HG03039 (cell line): ENCODE results near the gene FNBP1.
A peak's percentile ranks its signal among the peaks of the same experiment; 100 is the strongest.
"Not testable (repeated sequence)": the region's sequence is repeated elsewhere in the genome, so short reads cannot be mapped to it uniquely, and the experiment has no call there.

Experiments
- ATAC-seq: cut with Tn5 transposase; IDR thresholded peaks from one replicate; pipeline ENCODE4 v1.9.1; 2021; ENCODE audit warnings: mild to moderate bottlenecking, moderate library complexity; ENCODE audit not compliant: unreplicated experiment

Gene FNBP1

DNA sequence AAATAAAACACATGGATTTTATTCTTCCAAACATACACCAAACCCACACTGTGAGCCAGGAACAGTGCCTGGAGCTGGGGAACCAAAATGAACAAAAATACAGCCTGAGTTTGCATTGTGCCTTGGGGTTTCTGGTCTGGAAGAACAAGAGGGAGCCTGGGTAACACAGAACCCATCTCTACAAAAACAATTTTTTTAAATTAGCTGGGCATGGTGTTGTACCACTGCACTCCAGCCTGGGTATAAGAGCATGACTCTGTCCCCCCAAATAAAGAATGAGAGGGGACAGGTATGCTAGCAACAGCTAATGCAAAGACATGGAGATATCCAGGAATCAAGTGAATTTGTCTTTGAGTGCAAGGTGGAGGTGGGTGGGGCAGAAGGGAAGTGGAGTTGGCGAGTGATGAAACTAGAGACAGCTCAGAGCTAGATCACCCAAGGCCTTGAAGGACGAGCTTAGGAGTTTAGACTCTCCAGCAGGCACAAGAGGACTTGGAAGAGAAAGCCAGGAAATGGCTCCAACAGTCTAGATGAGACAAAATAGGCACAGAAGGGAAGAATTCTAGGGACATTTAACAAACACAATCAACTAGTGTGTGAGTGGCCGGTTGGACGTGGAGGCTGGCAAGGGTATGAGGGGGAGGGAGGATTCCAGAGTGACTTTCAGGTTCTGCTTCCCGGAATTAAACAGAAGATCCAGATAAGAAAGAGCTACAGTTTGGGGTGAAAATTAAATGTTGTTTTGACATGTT is 47.4 kb downstream of the FNBP1 start:
- no peak for ATAC-seq

DNA sequence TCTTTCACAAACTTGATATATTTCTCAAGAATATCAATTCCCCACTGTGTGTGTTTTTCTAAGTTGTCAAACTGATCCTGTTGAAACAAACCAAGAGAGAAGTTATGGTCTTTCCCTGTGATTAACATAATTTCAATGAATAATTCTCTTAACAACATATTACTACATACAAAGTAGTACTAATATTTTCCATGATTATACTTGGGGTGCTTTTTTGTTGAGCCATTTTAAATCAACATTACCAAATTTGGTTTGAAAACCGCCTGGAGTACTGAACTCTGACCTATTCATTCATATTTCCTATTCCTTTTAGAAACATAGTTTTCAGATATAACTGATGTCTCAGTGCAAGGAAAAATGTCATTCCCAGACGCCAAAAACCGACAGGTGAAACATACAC is 48.1 kb downstream of the FNBP1 start:
- no peak for ATAC-seq

DNA sequence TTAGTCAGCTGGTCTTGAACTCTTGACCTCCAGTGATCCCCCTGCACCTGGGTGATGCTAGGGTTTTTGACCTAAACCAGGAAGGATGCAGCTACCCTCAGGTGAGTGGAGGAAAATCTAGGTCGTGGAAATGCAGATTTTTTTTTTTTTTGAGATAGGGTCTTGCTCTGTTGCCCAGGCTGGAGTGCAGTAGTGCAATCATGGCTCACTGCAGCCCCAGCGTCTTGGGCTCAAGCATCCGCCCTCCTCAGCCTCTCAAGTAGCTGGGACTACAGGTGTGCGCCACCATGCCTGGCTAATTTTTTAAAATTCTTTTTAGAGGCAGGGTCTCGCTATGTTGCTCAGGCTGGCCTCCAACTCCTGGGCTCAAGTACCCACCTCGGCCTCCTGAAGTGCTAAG is 51.9 kb downstream of the FNBP1 start:
- not testable (repeated sequence) for ATAC-seq

DNA sequence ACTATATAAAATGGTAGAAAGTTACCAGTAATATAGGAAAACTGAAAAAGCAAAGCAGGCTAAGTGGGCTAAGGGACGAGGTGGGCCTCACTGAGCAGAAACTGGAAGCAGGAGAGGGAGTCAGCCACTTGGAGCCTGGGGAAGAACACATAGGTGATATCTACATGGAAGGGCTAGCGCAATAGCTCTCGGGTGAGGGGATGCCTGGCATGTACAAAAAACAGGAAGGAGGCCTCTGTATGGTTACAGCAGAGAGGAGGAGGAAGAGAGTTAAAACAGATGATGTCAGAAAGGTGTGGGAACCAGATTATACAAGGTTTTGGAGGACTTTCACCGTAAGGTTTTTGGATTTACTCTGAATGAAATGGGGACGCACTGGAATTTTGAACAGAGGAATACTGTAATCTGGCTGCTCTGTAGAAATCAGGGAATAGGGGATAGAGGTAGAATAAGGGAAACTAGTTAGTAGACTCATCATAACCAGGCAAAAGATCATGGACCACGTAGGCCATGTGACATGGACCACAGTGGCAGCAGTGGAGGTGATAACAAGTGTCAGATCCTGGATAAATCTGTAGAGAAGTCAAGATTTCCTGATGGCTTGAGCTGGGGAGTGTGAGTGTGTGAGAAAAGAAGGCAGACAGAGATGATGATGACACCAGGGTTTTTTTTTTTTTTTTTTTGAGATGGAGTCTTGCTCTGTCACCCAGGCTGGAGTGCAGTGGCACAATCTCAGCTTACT is 52.5 kb downstream of the FNBP1 start:
- ATAC-seq = no peak

DNA sequence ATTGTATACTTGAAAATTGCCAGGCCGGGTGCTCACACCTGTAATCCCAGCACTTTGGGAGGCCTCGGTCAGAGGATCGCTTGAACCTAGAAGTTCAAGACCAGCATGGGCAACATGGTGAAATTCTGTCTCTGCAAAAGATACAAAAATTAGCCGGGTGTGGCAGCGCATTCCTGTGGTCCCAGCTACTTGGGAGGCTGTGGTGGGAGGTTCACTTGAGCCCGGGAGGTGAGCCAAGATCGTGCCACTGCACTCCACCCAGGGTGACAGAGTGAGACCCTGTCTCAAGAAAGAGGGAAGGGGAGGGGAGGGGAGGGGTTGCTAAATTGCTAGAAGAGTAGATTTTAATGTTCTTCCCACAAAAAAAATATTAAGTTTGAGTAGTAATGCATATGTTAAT is 53.2 kb downstream of the FNBP1 start:
- no peak for ATAC-seq

DNA sequence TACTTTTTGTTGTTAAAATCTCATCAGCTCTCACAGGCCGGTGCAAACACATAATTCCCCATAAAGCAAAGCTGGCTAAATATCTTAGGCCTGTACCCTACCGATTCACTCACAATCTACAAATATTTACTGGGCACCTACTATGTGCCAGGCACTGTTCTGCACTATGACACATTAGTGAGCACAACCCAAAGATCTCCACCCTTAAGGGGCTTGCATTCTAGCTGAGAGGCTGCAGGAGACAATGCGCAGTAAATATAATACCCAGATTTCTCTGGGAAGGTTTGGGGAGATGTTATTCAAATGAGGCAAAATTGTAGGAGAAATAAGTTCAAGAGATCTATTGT is 53.7 kb downstream of the FNBP1 start:
- no peak for ATAC-seq

DNA sequence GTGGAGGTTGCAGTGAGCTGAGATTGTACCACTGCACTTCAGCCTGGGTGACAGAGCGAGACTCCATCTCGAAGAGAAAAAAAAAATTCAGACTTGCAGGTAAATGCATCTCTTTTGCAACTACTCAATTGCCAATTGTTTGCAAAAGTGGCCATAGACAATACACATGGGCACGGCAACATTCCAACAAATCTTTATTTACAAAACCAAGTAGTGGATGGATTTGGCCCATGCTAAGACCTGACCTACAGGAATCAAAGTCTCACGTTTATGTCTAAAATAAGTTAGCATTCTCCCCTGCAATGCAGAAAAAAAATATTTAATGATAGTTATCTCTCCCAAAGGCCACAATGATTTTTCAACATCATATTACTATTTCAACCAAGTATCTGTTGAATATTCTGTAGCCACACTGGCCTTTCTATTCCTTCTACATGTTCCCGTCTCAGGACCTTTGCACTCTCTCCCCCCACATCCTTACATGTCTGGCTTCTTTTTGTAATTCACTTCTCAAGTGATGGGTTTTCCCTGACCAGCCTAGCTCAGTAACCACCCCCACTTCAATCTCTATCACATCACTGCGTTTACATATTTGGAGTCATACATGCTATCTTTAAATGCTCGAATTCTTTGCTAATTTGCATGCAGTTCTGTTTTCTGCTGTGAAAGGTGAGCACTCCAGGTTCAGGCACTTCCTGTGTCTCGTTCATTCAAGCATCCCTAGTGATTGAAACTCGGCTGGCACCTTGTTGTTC is 54.2 kb downstream of the FNBP1 start:
- ATAC-seq = peak; percentile 42

DNA sequence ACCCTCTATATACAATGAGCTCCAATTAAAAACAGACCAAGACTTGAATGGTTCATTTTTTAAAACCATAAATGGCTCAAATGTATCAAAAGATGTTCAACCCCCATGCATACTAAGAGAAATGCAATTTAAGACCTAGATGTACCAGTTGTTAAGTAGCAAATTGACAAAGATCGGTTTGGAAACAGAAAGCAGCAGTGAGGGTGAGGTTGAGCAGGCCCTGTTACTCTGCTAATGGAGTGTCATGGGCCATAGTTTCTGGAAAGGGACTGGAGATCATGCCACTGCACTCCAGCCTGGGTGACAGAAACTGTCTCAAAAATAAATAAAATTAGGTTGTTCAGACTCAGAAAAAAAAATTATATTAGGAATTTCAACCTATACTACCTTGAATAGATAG is 55.0 kb downstream of the FNBP1 start:
- no peak for ATAC-seq

DNA sequence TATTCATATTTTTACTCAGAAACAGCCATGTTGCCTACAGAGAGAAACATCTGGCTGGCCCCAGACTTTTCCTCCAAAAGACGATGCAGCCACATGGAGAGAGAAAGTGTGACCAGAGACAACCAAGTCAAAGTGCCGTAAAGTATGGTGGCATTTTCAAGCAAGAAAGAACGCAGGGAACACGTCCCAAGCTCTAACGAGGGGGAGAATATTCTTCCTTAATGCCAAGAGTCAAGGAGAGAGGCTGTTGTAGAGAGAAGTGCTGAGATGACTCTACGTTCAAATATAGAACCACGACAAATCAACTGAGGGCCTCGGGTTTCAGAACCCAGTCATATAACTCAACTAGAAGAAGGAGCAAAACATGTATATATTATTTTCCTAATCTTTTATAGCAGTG is 55.9 kb downstream of the FNBP1 start:
- ATAC-seq = no peak

DNA sequence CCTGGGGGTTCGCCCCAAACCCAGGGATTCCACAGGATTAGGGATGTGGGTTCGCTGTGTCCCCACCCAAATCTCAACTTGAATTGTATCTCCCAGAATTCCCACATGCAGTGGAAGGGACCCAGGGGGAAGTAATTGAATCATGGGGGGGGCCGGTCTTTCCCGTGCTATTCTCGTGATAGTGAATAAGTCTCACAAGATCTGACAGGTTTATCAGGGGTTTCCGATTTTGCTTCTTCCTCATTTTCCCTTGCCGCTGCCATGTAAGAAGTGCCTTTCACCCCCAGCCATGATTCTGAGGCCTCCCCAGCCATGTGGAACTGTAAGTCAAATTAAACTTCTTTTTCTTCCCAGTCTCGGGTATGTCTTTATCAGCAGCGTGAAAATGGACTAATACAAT is 58.4 kb downstream of the FNBP1 start:
- ATAC-seq = not testable (repeated sequence)

DNA sequence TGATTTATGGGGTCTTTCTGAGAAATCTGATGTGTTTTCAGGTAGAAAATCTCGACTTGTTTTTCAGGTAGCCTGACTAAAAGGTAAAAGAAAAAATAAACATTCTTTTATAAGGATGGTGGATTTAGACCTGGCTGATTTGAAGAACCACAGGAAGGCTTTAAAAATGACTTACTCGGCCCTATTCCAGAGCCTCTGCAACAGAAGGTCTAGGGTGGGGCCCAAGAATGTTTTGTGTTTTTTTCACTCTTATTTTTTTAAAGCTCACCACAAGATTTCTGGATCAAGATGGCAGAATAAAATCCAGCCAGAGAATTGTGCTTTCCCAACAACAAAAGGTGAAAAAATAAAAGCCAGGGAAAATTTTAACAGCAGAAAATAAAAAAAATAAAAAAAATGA is 59.1 kb downstream of the FNBP1 start:
- no peak for ATAC-seq

DNA sequence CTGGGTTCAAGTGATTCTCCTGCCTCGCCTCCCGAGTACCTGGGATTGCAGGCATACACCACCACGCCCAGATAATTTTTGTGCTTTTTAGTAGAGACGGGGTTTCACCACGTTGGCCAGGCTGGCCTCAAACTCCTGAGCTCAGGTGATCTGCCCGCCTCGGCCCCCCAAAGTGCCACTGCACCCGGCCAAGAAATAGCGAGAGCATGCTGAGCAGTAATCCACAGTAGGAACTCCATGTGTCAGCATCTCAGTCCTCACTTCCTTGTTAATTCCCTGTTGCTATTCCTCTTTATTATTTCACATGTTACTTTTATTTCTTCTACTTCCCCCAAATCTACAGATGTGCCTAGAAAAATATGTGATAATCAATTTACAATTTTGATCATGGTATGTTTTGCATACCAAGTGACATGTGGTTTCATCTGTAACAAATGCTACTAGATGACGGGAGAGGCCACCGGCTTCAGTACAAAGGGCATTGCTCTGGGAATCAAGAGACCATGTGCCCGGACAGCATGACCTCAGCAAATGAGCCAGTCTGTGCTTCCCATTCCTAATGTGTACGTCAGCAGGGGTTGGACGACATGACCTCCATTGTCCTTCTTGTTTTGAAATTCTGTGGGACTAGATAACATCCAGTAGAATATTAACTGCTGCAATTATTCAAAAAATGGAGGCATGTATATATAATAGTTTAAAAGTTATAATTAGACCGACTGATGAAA is 61.6 kb downstream of the FNBP1 start:
- ATAC-seq = no peak

DNA sequence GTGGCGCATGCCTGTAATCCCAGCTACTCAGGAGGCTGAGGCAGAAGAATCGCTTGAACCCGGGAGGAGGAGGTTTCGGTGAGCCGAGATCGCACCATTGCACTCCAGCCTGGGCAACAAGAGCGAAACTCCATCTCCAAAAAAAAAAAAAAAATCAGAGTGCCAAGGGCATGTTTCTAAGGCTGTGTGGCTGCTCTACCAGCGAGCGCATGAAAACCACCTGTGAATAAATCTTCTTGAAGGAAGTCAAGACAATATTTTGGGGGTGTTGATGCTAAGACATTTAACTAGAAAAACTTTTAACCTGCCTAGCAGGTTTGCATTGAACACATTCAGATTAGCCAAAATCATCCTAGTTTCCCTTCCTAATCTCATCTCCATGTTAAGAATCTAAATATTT is 62.8 kb downstream of the FNBP1 start:
- not testable (repeated sequence) for ATAC-seq

DNA sequence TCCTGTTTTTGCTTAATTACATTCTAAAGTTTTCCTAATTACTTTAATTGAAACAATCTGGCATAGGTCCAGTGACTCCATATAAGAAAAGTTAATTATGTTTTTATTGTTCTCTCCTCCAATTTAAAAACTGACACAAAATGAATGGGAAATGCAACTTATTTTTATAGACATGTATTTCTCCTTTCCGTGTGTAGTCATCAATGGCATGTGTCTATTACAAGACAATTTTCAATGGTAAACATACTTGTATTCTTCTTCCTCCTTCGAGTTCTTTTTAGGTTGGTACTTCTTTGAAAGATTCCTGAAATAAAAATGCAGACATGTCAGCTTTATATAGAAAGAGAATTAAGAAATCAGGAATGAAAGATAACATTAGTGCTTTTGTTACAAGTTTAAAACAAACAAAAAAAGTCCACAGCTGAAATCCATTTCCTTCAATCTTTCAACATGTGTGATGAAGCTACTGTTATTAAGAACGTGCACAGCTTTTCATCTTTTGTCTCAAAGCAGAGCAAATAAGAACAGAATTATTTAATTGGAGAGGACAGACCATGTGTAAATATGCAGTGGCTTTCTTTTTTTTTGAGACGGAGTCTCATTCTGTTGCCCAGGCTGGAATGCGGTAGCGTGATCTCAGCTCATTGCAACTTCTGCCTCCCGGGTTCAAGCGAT is 63.8 kb downstream of the FNBP1 start:
- ATAC-seq = no peak

DNA sequence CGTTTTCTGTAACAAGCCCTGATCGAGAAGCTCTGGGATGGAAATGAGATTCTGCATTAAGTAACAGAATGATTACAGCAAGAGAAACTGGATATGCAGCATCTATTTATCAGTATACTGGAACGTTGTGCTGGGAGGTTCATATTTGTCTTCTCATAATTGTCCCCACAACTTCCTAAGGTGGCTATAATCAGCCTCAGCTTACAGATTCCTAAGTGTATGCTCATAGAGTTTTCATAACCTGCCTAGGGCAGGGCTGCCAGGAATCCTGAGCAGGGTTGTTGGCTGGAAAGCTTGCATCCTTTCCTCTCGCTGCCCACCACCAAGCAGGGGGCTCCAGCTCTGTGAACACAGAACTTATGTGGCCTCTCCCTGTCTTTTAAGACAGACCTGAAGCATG is 70.2 kb downstream of the FNBP1 start:
- ATAC-seq = no peak

DNA sequence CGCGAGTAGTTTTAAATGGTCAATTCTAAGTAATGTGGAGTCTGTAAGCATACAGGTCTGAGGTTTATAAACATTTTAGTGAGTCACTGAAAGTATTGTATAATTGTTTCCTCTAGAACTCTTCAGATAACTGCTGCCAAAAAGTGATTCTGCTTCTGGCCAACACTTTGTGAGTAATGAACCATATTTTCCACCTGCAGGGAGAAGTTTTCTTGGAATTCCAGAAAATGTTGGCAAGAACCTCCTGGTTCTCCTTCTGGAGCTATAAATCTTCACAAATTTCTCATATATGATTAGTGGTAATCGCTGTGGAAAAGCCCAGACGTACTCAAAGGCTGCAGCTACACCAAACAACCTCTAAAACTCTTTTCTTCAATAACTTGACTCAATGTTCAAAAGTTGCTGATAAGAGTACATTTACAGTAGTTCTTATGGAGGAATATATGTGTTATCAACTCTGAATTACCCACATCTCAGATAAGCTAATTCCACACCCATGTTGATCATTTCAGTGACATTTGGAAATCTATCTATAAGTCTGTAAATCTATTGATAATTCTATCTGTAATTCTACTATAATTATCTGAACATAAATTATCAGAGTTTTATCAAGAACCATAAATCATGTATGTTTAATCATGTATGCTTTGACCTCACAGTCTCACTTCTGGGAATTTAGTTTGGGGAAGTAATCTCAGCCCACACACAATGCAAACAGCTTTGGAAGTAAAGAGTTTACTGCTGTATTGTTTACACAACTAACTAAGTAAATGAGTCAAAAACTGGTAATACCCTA is 74.1 kb downstream of the FNBP1 start:
- no peak for ATAC-seq

DNA sequence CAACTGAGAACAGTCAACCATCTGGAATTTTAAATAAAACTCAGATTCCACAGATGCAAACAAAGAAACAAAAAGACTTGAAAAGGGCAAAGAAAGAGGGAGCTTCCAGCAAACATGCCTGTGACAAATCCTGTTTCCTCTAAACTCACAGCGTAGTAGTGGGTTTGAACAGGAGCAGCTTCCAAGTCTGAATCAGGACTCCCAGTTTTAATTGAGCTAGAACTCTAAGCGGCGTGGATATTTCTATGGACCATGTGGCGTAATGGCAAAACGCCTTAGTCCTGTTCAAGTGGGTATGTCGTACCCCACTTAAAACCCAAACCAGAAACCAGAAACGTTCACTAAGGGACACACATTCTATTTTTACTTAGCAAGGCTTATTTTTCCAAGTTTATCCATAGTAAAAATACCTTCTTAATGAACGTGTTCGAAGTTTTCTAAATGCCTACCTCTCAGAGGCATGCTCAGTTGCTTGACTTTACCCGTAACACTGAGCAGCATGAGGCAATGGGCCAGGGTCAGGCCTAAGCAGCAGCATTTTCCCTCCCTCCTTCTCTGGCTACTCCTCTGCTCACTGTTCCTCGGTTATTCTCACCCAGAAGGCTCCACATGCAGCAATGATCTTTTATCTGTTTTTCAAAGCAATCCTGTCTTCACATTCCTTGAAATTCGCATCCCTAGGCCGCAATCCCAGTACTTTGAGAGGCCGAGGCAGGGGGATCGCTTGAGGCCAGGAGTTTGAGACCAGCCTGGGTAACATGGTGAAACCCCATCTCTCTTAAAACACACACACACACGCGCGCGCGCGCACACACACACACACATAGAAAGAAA is 77.9 kb downstream of the FNBP1 start:
- ATAC-seq = no peak

DNA sequence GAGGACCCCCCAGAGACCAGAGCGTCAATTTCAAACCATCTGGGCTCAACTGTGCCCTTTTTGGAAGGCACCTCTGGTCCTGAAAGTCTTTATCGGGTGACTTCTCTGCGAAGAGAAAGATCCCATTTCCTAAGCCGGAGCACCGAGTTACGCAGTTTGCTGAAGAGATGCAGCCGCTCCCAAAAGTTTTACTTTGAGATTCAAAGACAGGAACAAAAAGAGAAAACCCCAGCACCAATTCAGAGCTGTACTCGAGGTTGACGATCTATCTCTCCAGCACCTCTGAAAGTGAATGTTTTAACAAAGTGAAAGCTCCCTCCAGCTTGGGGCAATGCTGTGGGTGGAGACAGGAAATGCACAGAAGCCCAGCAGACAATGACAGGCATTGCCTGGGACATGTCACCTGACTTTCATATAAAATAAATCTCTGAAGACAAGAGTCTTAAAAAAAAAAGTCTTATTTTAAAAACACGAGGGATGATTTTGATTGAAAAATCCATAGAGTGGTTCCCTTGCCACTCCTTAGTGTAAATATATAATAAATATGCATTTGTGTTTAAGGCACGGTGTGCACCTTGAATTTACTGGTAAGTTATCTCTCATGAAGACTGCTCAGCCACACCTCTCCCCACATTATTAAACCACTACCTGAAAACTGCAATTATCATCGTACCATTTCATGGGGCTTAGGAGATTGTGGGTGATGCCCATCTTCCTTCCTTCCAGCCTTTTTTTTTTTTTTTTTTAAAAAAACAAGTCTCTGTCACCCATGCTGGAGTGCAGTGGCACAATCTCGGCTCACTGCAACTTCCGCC is 79.9 kb downstream of the FNBP1 start:
- peak; percentile 78 for ATAC-seq
